DMS153 treated with DMSO at 0.1 percent for 48 hours (cell line): ENCODE data around the gene FZD10.

ENCODE experiments used
- DNase-seq: peaks from one replicate; lab custom pipeline; 2025; ENCODE audit not compliant: unreplicated experiment; lab: John Stamatoyannopoulos, UW

FZD10 gene, protein sequence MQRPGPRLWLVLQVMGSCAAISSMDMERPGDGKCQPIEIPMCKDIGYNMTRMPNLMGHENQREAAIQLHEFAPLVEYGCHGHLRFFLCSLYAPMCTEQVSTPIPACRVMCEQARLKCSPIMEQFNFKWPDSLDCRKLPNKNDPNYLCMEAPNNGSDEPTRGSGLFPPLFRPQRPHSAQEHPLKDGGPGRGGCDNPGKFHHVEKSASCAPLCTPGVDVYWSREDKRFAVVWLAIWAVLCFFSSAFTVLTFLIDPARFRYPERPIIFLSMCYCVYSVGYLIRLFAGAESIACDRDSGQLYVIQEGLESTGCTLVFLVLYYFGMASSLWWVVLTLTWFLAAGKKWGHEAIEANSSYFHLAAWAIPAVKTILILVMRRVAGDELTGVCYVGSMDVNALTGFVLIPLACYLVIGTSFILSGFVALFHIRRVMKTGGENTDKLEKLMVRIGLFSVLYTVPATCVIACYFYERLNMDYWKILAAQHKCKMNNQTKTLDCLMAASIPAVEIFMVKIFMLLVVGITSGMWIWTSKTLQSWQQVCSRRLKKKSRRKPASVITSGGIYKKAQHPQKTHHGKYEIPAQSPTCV

DNA sequence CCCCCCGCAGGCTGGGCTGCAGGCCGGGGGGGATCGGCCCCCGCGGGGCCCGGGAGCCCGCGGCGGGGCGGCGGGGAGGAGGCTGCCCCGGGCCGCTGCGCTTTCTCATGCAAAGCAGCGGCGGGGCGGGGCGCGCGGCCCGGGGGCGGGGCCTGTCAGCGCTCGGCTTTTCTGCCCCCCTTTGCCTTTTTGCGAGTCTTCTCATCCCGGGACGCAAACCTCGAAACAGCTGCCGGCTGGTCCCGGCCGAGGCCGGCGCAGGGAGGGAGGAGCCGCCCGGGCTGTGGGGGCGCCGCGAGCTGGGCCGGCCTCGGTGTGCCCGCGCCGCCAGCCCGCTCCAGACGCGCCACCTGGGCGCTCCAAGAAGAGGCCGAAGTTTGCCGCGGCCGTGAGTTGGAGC, at the start of gene FZD10:
Gene FZD10, plus strand, starts transcription at position 198 of the 400 bp plus-strand sequence. CDS start 479 bp downstream, outside the sequence.
- DNase-seq = no peak

DNA sequence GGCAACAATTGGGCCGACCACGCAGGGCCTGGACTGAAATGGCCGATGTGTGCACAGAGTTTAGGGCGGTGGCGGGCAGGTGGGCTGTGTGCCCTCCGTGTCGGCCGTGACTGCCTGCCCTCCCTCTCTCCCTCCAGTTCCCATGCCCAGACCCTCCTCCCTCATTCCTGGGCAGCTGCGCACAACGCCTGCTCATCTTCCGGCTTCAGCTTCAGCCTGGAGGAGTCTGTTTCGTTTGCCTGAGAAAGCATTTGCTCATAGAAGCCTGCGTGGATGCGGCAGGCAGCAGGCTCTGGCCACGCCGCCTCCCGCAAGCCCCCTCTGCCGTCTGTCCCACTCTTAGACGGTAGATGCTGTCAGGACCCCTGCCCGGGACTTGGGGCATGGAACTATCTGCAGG, 47.3 kb upstream of the FZD10 start:
- no peak for DNase-seq

DNA sequence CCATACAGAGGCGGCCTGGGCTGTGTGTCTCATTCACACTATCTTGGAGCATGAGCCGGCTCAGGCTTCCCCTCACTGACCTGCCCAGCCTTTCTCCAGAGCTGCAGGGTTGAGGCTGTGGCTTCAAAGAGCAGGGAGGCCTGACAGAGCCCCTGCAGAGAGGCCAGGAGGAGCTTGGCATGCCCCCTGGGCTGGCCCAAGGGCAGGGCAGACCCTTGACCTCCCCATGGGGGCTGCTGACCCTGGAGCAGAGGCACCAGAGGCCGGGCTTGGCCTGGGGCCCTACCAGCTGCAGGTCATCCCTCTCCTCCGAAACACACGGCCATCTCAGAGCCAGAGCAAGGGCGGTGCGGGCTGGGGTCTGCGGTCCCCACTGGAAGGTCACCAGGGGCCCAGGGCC, 46.6 kb upstream of the FZD10 start:
- DNase-seq = no peak

DNA sequence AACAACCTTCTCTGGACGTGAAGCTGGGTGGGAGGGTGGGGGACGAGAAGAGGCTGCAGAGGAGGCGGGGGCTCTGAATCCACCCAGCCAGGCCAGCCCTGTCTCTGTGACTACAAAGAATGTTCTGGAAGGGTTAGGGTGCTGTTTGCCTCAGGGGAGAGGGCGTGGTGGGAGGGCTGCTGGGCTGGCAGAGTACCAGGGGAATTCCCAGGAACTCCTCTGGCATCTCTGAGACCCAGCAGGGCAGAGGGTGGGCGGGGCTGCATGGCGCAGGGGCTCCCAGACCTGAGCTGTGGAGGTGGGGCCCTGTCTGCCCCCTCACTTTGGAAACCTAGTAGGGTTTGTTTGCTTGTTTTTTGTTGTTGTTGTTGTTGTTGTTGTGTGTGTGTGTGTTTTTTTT, 45.5 kb upstream of the FZD10 start:
- DNase-seq = no peak

DNA sequence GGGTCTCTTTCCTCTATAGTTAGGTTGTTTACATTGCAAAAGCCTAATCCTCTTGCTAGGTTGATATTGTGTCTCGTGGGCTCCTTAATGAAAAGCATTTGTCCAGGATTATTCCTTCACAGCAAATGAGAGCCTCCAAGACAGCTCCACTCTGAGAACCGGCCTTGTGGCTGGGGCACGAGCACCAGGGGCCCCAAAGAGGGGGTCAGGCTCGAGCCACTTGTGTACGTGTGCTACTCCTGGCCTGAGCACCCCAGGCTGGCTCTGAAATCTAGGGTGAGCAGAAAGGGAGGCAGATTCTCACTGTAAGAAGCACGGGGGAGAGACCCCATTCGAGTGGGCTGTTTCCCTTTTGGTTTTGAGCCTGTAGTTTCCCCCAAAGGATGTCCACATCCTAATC, 45.0 kb upstream of the FZD10 start:
- DNase-seq = no peak

DNA sequence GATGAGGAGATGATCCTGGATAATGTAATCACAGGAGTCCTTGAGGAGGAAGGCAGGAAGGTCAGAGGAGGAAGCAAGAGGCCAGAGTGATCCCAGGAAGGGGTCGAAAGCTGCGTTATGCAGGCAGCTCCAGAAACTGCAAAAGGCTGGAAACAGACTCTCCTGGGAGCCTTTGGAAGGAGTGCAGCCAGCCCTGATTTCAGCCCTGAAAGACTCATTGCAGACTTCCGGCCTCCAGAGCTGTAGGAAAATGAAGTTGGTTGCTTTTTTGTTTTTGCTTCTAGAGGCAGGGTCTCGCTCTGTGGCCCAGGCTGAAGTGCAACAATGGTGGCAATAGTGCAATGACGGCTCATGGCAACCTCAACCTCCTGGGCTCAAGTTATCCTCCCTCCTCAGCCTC, 44.6 kb upstream of the FZD10 start:
- DNase-seq = no peak

DNA sequence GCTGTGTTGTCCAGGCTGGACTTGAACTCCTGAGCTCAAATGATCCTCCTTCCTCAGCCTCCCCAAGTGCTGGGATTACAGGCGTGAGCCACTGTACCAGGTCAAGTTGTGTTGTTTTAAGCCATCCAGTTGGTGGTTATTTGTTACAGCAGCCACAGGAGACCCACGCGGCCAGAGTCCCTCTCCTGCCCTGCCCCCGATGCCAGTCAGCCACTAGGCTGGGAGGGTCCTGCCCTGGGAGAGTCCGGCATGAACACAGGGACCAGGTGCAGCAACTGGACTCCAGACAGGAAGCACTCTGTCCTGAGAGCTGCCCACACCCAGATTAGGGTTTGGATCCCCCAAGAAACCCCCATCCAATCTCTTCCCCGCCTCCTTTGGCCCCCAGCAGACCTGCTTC, 44.1 kb upstream of the FZD10 start:
- no peak for DNase-seq

DNA sequence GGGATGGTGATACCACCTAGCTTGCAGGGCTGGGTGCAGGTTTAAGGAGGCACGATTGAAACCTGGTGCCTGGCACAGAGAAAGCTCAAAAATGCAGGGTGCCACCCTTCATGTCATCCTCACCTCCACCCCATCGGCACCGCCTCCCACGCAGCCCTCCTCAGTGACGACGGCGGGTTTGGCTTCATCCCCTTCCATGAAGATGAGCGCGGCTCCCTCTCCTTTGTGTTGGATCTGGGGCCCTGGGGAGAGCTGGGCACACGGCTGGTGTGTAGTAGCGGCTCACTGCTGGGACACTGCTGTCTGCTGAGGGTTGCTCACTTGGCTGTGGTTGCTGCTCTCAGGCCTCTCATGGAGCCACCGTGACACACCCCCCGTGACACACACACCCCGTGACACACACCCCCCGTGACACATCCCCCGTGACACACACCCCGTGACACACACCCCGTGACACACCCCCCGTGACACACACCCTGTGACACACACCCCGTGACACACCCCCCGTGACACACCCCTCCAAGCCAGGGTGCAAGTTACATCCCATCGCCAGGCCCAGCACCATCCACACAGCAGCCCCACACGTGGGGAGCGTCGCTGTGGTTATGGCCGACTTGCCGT, 42.9 kb upstream of the FZD10 start:
- DNase-seq = no peak

DNA sequence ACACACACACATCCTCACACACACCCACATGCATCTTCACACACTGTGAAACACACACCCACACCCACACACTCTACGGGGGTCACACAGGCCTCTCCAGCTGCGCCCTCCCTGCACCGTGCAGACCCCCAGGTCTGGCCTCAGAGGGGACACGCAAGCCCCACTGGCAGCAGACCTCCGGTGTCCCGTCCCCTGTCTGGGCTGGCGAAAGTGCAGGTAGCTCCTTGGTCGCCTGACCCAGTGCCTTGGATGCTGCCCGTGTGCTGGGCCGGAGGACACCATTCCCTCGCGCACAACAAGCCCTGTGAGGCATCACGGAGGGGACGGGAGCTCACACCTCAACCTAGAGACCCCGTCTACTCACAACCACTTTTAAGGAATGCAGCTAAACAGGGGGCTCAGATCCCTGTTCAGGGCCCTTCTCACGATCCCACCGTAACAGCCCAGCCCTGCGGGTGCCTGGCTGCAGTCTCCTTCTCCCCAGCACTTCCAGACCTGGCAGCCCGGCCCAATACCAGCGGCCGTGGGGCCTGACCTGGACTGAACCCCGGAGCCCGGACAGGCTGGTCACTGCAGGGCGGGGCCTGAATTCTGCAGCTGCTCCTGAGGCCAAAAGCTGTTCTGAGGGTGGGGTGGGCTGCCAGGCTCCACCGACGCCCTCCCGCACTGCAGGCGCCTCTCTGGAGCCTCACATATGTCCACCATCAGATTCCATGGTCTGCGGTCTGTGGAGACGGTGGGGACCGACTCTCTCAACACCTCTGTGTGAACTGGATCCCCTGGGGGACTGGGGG, 42.1 kb upstream of the FZD10 start:
- DNase-seq = no peak

DNA sequence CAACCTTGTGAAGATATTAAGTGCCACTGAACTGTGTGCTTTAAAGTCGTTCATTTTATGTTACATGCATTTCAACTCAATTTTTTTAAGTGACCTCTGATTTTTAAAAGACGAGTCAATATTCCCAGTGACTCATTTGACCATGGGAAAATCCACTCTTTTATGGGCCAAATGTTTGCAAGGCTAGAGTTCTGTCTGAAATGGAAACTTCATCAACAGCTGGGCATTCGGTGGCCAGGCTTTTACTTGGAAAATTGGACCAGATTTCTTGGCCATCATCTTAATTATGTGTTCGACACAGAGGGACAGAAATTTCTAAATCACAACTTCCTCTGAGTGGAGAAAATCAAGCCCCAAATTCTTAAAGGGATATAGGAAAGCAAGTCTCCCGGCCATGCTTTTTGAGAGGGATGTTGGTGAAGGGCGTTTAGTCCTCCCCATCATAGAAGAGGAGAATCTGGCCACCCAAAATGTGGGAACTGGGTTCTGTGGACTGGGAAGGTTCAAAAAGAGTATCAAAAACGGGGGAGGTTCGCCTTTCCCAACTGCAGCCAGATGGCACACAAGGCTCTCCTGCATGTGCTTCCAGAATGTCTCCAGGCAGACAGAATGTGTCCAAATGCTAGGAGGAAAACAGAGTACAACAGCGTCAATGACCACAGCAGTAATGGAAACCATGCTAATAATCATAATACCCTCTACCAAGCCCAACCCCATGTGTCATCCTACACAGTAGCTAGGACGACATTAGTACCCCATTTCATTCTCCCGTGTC, 40.9 kb upstream of the FZD10 start:
- DNase-seq = no peak

DNA sequence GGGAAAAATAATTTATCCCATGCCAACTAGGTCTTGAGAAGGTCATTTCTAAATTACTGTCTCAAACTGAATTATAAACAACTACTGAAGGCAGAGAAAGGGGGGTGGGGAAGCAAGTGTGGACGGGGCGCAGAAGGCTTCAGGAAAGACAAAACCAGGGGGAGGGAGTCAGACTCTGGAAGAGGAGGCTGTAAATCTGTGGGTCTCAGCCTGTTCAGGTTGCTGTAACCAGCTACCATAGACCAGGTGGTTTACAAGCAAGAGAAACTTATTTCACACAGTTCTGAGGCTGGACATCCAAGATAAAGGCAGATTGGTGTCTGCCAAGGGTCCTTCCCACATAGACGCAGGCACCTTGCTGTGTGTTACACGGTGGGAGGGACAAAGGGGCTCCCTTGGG, 39.9 kb upstream of the FZD10 start:
- no peak for DNase-seq

DNA sequence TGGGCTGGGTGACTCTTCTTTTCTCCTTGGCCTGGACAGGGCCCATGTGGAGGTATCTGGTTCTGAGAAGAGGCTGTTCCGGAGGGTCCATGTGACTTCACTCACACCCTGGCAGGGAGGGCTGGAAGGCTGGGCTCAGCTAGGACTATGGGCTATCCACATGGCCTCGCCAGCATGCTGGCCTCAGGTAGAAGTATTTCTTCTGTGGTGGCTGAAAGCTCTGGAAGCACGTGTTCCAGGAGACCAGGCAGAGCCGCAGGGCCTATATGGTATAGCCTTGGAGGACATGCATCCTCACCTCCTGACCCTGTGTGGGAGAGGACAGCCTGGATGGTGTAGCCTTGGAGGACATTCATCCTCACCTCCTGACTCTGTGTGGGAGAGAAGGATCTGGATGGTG, 38.2 kb upstream of the FZD10 start:
- DNase-seq = no peak

DNA sequence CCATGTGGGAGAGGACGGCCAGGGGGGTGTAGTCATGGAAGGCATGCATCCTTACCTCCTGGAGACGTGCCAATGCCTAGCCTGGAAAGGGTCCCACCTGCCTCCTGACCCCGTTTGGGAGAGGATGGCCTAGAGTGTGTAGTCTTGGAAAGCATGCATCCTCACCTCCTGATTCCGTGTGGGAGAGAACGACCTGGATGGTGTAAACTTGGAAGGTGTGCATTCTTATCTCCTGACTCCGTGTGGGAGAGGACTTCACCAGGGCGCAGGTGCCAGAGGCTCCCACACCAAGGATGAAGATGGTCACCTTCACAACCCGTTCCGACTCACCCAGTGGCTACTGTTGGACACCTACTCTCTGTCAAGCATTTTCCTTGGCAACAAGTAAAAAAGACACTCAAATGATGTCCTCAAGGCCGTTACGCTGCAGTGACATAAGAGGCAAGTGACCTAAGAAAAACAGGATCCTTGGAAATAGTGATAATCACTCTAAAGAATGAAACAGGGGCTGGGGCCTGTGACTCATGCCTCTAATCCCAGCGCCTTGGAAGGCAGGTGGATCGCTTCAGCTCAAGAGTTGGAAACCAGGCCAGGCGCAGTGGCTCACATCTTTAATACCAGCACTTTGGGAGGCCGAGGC, 37.5 kb upstream of the FZD10 start:
- no peak for DNase-seq

DNA sequence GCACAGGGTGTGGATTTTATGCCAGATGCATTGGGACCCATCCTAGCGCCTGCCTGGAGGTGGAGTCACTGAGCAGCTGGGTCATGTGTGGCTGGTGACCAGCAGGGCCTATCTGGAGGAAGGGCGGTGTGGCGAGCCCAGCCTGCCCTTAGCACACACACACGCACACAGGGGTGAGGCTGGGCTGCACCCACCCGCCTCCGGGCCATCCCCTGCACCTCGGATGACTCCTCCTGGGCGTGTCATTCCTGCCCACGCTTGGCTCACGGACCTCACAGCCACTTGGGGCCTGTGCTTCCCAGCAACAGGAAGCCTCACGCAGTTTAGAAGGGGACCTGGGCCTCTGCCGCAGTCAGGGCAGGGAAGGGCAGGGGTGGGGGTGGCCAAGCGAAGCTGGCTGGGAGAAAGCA, 36.2 kb upstream of the FZD10 start:
- no peak for DNase-seq

DNA sequence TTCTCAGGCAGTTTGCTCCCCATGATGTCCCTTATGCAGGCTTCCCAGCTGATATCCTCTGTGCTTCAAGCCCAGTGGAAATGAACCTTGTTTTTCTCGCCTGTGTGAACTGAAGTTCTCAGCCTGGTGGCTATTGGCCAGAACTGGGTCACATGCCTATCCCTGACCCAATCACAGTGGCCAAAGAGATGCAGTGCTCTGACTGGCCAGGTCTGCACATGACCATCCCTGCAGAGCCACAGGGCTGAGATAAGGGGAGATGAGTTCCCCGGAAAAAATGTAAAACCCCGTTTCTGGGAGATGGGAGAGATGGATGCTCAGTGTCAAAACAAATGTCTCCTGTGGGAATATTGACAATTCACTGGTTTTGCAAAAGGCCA, 34.7 kb upstream of the FZD10 start:
- DNase-seq = no peak

DNA sequence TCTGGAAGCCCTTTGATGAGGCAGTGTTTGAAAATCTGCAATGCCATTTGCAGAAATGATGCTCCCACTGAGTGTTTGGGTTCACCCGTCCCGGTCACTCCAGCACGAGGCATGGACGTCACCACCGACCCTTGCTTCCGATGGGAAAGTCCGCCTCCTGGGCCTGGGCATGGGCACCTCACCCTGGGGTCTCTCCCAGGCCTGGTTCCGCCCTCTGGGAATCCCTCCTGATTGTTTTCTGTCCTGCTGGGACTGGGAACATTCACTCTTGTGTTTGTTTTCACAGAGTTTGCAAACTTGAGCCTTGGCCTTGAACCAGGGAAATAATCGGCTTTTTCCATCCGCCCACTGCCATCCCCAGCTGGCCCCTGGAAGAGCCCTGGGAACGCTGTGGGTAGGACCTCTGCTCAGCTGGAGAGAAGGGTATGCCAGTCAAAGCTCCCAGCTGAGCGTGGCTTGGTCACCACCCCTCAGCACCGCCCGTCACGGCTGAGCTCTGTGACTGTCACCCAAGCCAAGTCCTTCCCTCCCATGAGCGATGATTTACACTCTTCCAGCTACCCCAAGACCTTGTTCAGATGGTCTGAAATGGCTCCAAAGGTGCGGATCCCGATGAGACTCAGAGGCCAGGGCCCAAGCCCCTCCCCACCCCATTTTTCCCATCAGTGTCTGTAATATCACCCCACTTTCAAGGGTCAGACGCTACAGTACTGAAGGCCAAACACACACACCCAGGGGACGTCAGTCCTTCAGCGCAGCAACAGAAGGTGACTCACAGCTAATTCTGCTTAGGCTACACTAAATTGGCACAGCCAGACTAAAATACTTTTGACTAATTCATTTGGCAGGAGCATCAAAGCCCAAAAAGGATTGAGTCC, 34.1 kb upstream of the FZD10 start:
- DNase-seq = no peak

DNA sequence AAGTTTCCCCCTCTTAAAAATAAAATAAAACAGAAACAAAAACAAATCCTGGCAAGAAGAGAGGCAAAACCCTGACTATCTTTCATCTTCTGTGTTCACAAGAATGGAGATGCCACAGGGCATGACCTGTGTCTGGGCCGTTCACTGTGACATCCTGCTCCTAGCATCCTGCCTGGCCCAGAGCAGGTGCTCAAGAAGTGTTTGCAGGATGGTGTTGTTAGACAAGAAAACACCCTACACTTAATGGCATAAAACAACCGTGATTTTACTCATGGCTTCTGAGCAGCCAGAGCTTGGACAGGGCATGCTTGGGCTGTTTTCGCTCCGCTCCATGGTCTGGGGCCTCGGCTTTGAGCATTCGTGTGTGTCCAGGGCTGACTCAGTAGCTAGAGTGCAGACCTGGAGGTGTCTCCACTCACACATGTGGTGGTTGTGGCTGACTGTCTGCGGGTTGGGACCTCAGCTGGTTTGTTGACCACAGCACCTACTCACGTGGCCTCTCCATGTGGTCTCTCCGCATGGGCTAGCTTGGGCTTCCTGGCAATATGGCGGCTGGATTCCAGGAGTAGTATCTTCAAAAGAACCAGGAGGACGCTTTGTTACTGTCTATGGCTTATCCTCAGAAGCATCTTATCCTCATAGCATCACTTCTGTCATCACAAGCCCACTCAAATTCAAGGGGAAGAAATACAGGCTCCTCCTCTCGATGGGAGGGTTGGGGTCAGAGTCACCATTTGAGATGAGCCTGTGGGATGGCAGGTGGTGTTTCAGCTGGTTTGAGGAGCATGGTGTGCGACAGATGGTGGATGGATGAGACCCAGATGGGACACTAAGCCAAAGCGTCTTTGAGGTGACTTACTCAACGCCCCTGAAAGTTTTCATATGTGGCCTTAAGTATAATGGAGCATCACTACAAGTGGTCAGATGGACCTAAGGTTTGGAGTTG, 33.2 kb upstream of the FZD10 start:
- no peak for DNase-seq

DNA sequence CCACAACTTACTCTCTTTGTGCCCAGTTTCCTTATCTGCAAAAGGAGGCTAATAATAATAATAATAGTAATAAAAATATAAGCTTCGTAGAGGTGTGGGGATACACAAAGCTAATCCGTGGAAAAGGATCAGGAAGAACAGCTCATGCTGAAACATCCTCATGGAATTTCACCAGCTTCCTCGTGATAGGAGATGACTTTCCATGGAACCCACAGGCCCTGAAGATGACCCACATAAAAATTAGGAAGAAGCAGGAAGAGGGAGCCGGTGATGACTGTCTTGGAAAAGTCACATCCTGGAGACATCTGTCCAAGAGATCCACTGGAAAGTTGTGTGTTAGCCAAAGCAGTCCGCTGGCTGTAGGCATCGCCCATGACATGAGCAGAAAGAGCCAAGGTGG, 31.9 kb upstream of the FZD10 start:
- DNase-seq = no peak
